Ascending aorta (tissue), 2 donors: ENCODE measurements around the gene CNTF. TPM values are rescaled to one million over a fixed set of nuclear protein-coding genes. Genes with fewer than 3 reads are reported as not detected.

Experiments used
- DNase-seq, 2 donors: peaks; one replicate each; pipeline ENCODE4 v3.0.0-alpha.2; 2019; ENCODE audit warnings: low spot score in 2 of 2
- H3K27ac ChIP-seq, 2 donors: fragments of 200-600 bp; sonication (generic); one replicate each; pipeline ENCODE4 v1.5.1; 2016 to 2017; ENCODE audit warnings: mild to moderate bottlenecking in 1 of 2
- H3K27me3 ChIP-seq: fragments of 200-600 bp; sonication (generic); one replicate; pipeline ENCODE4 v1.5.1; 2017
- H3K36me3 ChIP-seq, 2 donors: fragments of 200-600 bp; sonication (generic); one replicate each; pipeline ENCODE4 v1.5.1; 2016
- H3K4me1 ChIP-seq, 2 donors: fragments of 200-600 bp; sonication (generic); one replicate each; pipeline ENCODE4 v1.5.1; 2016 to 2017; ENCODE audit warnings: mild to moderate bottlenecking in 1 of 2
- H3K4me3 ChIP-seq, 2 donors: fragments of 200-600 bp; sonication (generic); one replicate each; pipeline ENCODE4 v1.5.1; 2016 to 2017; ENCODE audit warnings: mild to moderate bottlenecking in 1 of 2
- H3K9me3 ChIP-seq, 2 donors: fragments of 200-600 bp; sonication (generic); one replicate each; pipeline ENCODE4 v1.5.1; 2016
- intact Hi-C: fragments of 100-400 bp; cut with DNase I; formaldehyde crosslinking; loops from one replicate; pipeline ENCODE4 v1.15.1; 2023
- total RNA-seq: library from RNA; depleted of rRNA; stranded (reverse); fragments of >200 nt; gene quantifications from one replicate; pipeline ENCODE4 v1.1.0, GENCODE V29; 2016
- TF ChIP-seq, protein P1 (sequence below), 3 experiments: fragments of 200-600 bp in 2 of 3; fragments of 450-650 bp in 1 of 3; sonication (generic) in 2 of 3; IDR thresholded peaks; one replicate each; pipeline ENCODE4 v1.5.1; 2016 to 2019; ENCODE audit warnings: antibody characterized with exemption in 3 of 3, mild to moderate bottlenecking in 1 of 3, moderate library complexity in 1 of 3

CNTF gene
- total RNA-seq, 1 donor from 2014 or later = 1.9 TPM

DNA sequence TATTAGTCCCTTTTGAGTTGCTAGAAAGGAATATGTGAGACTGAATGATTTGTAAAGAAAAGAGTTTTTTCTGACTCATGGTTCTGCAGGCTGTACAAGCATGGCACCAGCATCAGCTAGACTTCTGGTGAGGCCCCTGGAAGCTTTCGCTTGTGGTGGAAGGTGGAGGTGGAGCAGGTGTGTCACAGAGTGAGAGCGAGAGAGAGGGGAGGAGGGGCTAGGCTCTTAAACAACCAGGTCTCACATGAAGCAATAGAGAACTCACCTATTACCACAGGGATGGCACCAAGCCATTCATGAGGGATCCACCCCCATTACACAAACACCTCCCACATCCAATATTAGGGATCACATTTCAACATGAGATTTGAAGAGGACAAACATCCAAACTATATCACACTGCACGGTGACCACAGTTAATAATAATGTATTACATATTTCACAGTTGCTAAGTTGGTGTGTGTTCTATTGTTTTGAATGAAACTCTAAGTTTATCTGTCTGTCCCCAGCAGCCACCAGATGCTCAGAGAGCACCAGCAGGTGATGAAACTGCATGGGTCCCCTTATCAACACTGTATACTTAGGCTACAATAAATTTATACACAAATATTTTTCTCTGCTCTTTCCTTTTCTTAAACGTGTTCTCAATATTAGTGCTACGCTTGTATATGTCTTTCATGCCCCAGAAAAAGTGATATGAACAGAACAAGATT is 29.5 kb upstream of the CNTF start:
- Histone ChIP-seq H3K4me3 (no peak overlapping the region), H3K27ac (no peak overlapping the region), H3K9me3 (no peaks in the 10 kb centered on the region), H3K4me1 (no peaks in the 10 kb centered on the region), H3K36me3 (no peaks in the 10 kb centered on the region), H3K27me3 (no peaks in the 10 kb centered on the region)
- intact Hi-C loops = no loop called here
- DNase-seq = no peak
- TF ChIP-seq, protein P1, sequence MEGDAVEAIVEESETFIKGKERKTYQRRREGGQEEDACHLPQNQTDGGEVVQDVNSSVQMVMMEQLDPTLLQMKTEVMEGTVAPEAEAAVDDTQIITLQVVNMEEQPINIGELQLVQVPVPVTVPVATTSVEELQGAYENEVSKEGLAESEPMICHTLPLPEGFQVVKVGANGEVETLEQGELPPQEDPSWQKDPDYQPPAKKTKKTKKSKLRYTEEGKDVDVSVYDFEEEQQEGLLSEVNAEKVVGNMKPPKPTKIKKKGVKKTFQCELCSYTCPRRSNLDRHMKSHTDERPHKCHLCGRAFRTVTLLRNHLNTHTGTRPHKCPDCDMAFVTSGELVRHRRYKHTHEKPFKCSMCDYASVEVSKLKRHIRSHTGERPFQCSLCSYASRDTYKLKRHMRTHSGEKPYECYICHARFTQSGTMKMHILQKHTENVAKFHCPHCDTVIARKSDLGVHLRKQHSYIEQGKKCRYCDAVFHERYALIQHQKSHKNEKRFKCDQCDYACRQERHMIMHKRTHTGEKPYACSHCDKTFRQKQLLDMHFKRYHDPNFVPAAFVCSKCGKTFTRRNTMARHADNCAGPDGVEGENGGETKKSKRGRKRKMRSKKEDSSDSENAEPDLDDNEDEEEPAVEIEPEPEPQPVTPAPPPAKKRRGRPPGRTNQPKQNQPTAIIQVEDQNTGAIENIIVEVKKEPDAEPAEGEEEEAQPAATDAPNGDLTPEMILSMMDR (IDR thresholded peaks at IDR 0.05) = no peak

DNA sequence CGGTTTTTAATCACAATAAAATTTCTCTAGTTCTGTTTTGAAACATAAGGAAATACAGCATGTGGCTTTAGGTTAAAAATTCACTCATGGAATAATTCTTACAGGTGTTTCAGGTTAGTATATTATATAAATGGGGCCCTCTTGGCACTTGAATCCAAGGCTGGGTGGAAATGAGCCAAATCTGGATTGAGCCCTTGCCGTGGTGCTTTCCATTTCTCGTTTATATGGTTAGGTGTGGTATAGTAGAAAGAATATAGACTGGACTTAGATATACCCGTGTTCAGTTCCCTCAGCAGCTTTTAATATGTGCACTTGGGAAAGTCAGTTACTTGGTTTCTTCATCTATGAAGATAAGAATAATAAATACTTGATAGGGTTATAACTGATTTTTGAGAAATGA is 27.6 kb upstream of the CNTF start:
- no peaks in the 10 kb centered on the region for H3K9me3 ChIP-seq
- intact Hi-C loops = no loop called here
- H3K27ac ChIP-seq = no peak overlapping the region
- H3K4me3 ChIP-seq = no peak overlapping the region
- TF ChIP-seq, protein P1 (IDR thresholded peaks at IDR 0.05) = no peak
- DNase-seq = no peak
- no peaks in the 10 kb centered on the region for H3K27me3 ChIP-seq
- H3K36me3 ChIP-seq = no peaks in the 10 kb centered on the region
- H3K4me1 ChIP-seq = no peaks in the 10 kb centered on the region

- Histone ChIP-seq H3K4me1 (no peaks in the 10 kb centered on the region), H3K4me3 (no peak overlapping the region), H3K27me3 (no peaks in the 10 kb centered on the region), H3K27ac (no peak overlapping the region), H3K36me3 (no peaks in the 10 kb centered on the region), H3K9me3 (no peaks in the 10 kb centered on the region)
- TF ChIP-seq, protein P1 (IDR thresholded peaks at IDR 0.05) = no peak
- intact Hi-C loops = no loop called here
- no peak for DNase-seq
Measured at GRCh38 chr11:58596621-58597020, 25.8 kb upstream of the CNTF start.

DNA sequence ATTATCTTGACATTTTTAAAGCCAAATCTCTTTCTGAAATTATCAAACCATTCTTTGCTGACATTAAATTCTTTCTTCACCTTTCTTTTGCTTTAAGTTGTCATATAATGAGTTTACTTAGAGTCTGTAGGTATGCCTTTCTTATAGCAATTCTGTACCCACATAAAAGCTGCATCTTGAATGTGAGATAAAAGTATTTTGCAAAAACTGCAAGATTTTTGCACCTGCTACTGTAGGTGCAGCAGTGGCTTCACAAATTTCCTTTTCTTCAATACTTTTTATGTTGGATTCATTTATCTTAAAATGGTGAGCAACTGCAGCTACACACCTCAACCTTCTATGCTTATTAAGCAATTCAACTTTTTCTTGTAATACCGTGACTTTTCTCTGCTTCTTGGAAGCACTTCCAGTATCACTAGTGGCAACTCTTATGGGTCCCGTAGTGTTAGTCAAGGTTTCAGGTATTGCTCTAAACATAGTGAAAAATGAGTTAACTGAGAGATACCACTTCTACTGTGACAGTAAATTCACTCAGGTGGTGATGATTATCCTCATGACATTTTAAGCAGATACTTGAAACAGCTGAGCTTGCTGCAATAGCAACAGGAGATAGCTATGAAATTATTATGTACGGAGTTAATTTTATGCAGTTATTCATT is 24.9 kb upstream of the CNTF start:
- Histone ChIP-seq H3K36me3 (no peaks in the 10 kb centered on the region), H3K9me3 (no peaks in the 10 kb centered on the region), H3K27ac (no peak overlapping the region), H3K4me1 (no peaks in the 10 kb centered on the region), H3K4me3 (no peak overlapping the region), H3K27me3 (no peaks in the 10 kb centered on the region)
- TF ChIP-seq, protein P1 (IDR thresholded peaks at IDR 0.05) = no peak
- intact Hi-C loops = no loop called here
- no peak for DNase-seq

- intact Hi-C loops = no loop called here
- Histone ChIP-seq H3K9me3 (no peaks in the 10 kb centered on the region), H3K27ac (no peak overlapping the region), H3K36me3 (no peaks in the 10 kb centered on the region), H3K27me3 (no peaks in the 10 kb centered on the region), H3K4me1 (no peaks in the 10 kb centered on the region), H3K4me3 (no peak overlapping the region)
- TF ChIP-seq, protein P1 (IDR thresholded peaks at IDR 0.05) = no peak
- DNase-seq = no peak
Measured at GRCh38 chr11:58600510-58600909, 22.0 kb upstream of the CNTF start.
